Neural cell (in vitro differentiated cells): ENCODE data around the gene SPARCL1.

Experiments used
- EP300 ChIP-seq: fragments of 450-650 bp; conservative IDR thresholded peaks from 2 replicates; pipeline ENCODE4 v1.6.1; 2014; ENCODE audit warnings: antibody characterized with exemption, mild to moderate bottlenecking, moderate library complexity; ENCODE audit not compliant: poor library complexity, severe bottlenecking
- EZH2 ChIP-seq: fragments of 200-600, 300-800 bp; shearing (Covaris generic), sonication (generic); IDR thresholded peaks from 2 replicates; pipeline ENCODE4 v1.6.1; 2014; ENCODE audit warnings: antibody characterized with exemption, low read length, borderline replicate concordance, mild to moderate bottlenecking; ENCODE audit not compliant: insufficient read depth, poor library complexity, severe bottlenecking
- MXI1 ChIP-seq: fragments of 450-650 bp; conservative IDR thresholded peaks from 2 replicates; pipeline ENCODE4 v1.6.1; 2014; ENCODE audit warnings: antibody characterized with exemption, mild to moderate bottlenecking; ENCODE audit not compliant: poor library complexity, severe bottlenecking
- POLR2AphosphoS5 ChIP-seq: IDR thresholded peaks from 2 replicates; pipeline ENCODE4 v1.6.1; 2012
- RAD21 ChIP-seq: fragments of 450-650 bp; conservative IDR thresholded peaks from 2 replicates; pipeline ENCODE4 v1.6.1; 2014; ENCODE audit warnings: antibody characterized with exemption, mild to moderate bottlenecking, moderate library complexity
- REST ChIP-seq: IDR thresholded peaks from 2 replicates; pipeline ENCODE4 v1.6.1; 2012; ENCODE audit warnings: borderline replicate concordance
- SMC3 ChIP-seq: fragments of 450-650 bp; conservative IDR thresholded peaks from 2 replicates; pipeline ENCODE4 v1.6.1; 2014; ENCODE audit warnings: antibody characterized with exemption, mild to moderate bottlenecking, moderate library complexity; ENCODE audit not compliant: poor library complexity
- TAF1 ChIP-seq: IDR thresholded peaks from 2 replicates; pipeline ENCODE4 v1.6.1; 2012; ENCODE audit warnings: low read depth
- TF ChIP-seq, protein P1 (sequence below): fragments of 450-650 bp; IDR thresholded peaks from 2 replicates; pipeline ENCODE4 v1.5.1; 2014; ENCODE audit warnings: antibody characterized with exemption, mild to moderate bottlenecking, moderate library complexity; ENCODE audit not compliant: poor library complexity, severe bottlenecking

- TF ChIP-seq, protein P1, sequence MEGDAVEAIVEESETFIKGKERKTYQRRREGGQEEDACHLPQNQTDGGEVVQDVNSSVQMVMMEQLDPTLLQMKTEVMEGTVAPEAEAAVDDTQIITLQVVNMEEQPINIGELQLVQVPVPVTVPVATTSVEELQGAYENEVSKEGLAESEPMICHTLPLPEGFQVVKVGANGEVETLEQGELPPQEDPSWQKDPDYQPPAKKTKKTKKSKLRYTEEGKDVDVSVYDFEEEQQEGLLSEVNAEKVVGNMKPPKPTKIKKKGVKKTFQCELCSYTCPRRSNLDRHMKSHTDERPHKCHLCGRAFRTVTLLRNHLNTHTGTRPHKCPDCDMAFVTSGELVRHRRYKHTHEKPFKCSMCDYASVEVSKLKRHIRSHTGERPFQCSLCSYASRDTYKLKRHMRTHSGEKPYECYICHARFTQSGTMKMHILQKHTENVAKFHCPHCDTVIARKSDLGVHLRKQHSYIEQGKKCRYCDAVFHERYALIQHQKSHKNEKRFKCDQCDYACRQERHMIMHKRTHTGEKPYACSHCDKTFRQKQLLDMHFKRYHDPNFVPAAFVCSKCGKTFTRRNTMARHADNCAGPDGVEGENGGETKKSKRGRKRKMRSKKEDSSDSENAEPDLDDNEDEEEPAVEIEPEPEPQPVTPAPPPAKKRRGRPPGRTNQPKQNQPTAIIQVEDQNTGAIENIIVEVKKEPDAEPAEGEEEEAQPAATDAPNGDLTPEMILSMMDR = peak; percentile 68
- TF ChIP-seq EZH2 (no peak), MXI1 (no peak), POLR2AphosphoS5 (no peak), EP300 (no peak), REST (no peak), SMC3 (peak; percentile 80), TAF1 (no peak), RAD21 (peak; percentile 69)
These were observed 63.3 kb downstream of the SPARCL1 start for GRCh38 chr4:87465739-87466366.
